Inferior parietal cortex (tissue), 1 donor: ENCODE data around the gene FBXW11.
"Not testable (repeated sequence)": the region's sequence is repeated elsewhere in the genome, so short reads cannot be mapped to it uniquely, and the experiment has no call there.

Experiments used
- DNase-seq: peaks from one replicate; pipeline ENCODE4 v3.0.0-alpha.2; 2016; ENCODE audit errors: extremely low spot score

Gene FBXW11

GRCh38 chr5:172020110-172020786 is 13.8 kb upstream of the FBXW11 start:
- DNase-seq = not testable (repeated sequence)

GRCh38 chr5:172015346-172015745 is 8.9 kb upstream of the FBXW11 start:
- no peak for DNase-seq

- no peak for DNase-seq
Measured at GRCh38 chr5:172010278-172010677, 3.8 kb upstream of the FBXW11 start.

GRCh38 chr5:172009536-172010270 is 3.3 kb upstream of the FBXW11 start:
- no peak for DNase-seq

DNA sequence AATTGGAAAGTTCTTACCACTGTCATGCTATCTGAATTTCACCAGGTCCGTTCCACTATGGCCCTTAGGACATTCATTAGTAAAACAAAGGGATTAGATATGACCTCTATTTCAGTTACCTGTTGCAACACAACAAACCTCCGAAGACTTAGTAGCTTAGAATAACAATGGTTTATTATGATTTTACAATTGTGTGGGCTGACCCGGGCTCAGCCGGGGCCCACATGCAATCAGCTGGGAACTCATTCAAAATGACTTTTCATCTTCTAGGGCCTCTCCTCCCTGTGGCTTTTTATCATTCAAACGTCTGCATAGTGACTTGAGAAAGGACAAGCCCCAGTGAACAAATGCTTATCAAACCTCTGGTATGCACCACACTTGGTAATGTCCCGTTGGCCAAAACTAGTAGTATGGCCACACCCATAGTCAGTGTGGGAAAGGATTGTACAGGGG is 2.3 kb upstream of the FBXW11 start:
- DNase-seq = no peak

- no peak for DNase-seq
Measured at GRCh38 chr5:172008111-172008455, 1.6 kb upstream of the FBXW11 start.

DNA sequence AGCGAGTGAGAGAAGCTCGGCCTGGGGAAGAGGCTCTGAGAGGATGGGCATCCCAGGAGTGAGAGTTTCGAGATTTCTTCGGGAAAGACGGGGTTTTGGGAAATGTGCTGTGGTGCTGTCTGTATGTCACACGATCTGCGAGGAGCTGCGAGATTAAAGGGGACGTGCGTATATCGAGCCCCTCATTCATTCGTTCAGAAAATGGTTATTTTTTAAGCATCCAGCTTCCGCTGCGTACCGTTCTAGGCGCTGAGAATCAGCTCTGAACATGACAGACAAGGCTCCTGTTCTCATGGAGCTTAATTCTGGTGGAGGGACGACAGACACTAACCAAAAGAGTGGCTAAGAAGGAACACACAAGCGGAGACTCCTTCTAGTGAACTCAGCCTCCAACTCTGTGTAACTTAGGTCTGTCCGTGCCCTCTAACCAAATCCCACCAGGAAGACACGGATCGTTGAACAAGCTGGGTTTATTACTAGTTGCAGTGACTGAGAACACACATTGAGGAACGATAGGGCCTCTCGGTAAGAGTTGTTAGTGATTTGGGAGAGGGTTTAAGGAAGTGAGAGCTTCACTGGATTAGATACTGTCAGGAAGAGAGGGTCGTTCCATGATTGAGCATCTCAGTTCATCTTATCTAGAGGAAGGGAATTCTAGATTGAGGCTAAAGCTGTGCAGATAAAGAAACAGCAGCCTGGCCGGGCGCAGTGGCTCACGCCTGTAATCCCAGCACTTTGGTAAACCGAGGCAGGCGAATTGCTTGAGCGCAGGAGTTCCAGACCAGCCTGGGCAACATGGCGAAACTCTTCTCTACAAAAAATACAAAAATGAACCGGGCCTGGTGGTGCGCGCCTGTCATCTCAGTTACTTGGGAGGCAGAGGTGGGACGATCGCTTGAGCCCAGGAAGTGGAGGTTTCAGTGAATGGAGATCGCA is 1.0 kb upstream of the FBXW11 start:
- peak; percentile 38 for DNase-seq

- DNase-seq = peak; percentile 17
Measured at GRCh38 chr5:172005708-172006320, 624 bp downstream of the FBXW11 start.

- DNase-seq = no peak
Measured at GRCh38 chr5:172004824-172005237, 1.6 kb downstream of the FBXW11 start.

DNA sequence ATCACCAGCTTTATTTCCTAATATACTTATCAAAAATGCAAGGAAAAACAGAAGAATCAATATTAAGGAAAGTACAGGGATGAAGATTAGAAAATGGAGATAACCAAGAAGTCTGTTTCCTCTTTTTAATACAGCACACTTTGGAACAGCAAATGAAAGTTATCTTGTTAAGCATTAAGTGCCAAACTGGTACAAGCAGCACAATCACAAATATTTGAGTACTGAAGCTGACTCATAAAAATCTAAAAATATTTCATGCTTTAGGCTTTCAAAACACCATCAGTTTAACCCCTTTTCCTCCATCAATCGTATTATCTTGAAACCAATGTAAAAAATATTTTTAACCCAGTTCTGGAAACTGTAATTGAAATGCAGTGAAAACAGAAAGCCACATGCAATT is 2.7 kb downstream of the FBXW11 start:
- no peak for DNase-seq

GRCh38 chr5:172002840-172003512 is 3.5 kb downstream of the FBXW11 start:
- DNase-seq = no peak

DNA sequence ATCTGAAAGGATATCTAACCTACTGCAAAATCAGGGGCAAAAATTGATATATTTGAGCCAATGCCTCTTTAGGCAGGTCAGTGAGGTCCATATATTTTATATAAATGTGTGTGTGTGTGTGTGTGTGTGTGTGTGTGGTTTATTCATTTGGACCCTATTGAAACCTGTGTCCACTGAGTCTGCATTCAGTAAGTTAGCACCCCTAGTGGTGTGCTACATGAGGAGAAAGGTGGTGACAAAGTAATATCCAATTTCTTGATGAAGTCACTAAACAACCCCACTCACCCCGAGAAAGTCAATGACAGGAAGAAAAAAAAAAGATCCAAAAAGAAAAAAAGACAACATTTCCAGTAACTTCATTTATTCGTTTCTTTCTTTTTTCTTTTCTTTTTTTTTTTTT is 4.1 kb downstream of the FBXW11 start:
- no peak for DNase-seq

DNA sequence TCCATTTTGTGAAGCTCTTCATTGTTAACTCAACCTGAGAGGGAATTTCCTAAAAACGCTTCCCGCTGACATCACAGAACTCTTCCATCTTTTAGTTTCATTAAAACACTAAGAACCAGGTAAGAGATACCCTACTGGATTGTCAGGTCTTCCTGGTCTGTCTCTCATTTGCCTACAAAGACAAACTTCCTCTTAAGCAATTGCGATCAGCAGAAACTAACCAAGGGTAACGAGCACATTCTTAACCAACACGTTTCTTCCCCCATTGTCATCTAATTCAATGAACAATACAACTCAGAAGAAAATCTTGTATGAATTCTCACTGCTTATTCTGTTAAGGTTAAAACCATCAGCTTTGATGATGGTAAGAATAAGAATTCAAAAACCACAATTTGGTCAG is 6.6 kb downstream of the FBXW11 start:
- no peak for DNase-seq

- no peak for DNase-seq
Measured at GRCh38 chr5:171999100-171999499, 7.3 kb downstream of the FBXW11 start.

GRCh38 chr5:171997011-171997410 is 9.4 kb downstream of the FBXW11 start:
- DNase-seq = no peak

GRCh38 chr5:171992813-171993212 is 13.6 kb downstream of the FBXW11 start:
- no peak for DNase-seq

- DNase-seq = no peak
Measured at GRCh38 chr5:171992305-171992704, 14.1 kb downstream of the FBXW11 start.

DNA sequence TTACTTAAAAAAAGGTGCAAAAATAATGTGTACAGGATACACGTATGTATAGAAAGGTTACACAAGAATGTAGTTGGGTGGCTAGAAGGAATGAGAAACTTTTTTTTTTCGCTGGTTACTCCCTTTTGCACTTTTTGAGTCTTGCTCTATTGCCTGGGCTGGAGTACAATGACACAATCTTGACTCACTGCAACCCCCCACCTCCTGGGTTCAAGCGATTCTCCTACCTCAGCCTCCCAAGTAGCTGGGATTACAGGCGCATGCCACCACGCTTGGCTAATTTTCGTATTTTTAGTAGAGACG is 15.8 kb downstream of the FBXW11 start:
- no peak for DNase-seq

DNA sequence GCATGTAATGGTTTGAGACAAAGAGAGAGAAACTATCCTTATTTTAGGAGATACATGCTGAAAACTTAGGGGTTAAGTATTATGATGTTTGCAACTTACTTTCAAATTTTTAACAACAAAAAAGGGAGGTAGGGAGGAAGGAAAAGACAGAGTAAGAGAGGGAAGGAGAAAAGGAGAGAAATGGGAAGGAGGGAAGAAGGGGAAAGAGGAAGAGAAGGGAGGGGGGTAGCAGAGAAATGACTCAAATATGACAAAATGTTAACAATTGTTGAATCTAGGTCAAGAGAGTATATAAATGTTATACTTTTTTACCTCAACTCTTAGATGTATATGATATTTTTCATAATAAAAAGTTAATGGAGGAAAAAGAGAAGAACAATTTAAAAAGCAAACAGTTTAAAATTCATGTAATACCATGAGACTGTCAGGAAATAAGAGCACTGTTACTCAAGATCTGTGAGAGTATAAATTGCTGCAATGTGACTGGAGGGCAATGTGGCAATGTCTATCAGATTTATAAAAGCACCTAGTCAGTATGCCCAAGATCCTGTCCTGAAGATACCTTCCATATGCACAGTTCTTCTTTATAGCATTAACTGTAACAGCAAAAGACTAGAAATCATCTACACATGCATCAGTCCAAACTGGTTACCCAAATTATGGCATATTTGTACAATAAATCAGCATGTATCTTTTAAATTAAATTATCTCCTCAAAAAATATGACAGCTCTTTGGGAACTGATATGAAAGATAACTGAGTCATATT is 16.3 kb downstream of the FBXW11 start:
- DNase-seq = no peak

DNA sequence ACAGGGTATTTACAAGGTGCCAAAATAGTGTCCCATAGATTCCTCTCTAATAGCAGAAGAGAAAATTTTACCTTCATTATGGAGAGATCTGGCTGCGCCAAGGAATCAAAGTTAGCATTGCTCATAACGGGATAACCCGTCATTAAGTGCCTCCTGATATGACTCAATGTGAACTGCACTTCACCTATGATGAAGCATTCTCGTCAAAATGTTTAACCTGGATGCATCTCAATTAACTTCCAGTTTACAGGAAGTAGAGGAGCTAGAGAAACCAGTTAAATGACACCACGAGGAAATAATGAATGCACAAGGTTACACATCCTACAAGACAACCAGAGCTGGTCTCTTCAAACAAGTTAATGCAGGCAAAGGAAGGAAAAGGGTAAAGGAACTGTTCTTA is 17.2 kb downstream of the FBXW11 start:
- no peak for DNase-seq

- DNase-seq = no peak
Measured at GRCh38 chr5:171986772-171987171, 19.7 kb downstream of the FBXW11 start.
